22Rv1 (cell line): ENCODE measurements around the gene PRKRIP1.
"Not testable (repeated sequence)": the region's sequence is repeated elsewhere in the genome, so short reads cannot be mapped to it uniquely, and the experiment has no call there.

Experiments used
- ZFX ChIP-seq: fragments of 450-650 bp; IDR thresholded peaks from 2 replicates; pipeline ENCODE4 v1.6.1; 2017; ENCODE audit warnings: antibody characterized with exemption, borderline replicate concordance
- TF ChIP-seq, protein P1 (sequence below): fragments of 450-650 bp; IDR thresholded peaks from 2 replicates; pipeline ENCODE4 v1.5.1; 2017; ENCODE audit warnings: mild to moderate bottlenecking

DNA sequence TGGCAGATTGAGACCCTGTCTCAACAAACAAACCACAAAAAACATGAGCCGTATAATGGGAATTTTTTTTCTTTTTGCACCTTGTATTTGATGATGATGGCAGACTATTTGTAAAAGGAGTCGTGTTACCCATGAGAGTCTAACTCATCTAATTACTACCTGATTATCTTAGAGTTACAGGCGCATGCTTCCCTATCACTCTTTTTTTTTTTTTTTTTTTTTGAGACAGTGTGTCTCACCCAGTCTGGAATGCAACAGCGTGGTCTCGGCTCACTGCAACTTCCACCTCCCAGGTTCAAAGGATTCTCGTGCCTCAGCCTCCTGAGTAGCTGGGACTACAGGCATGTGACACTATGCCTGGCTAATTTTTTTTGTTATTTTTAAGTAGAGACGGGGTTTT lies 30.8 kb upstream of the PRKRIP1 start:
- TF ChIP-seq, protein P1, sequence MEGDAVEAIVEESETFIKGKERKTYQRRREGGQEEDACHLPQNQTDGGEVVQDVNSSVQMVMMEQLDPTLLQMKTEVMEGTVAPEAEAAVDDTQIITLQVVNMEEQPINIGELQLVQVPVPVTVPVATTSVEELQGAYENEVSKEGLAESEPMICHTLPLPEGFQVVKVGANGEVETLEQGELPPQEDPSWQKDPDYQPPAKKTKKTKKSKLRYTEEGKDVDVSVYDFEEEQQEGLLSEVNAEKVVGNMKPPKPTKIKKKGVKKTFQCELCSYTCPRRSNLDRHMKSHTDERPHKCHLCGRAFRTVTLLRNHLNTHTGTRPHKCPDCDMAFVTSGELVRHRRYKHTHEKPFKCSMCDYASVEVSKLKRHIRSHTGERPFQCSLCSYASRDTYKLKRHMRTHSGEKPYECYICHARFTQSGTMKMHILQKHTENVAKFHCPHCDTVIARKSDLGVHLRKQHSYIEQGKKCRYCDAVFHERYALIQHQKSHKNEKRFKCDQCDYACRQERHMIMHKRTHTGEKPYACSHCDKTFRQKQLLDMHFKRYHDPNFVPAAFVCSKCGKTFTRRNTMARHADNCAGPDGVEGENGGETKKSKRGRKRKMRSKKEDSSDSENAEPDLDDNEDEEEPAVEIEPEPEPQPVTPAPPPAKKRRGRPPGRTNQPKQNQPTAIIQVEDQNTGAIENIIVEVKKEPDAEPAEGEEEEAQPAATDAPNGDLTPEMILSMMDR, result not testable (repeated sequence)
- not testable (repeated sequence) for TF ChIP-seq ZFX
